ENCODE data around the gene GPR87. TPM values are rescaled to one million over a fixed set of nuclear protein-coding genes. Genes with fewer than 3 reads are reported as not detected.

The GPR87 gene
- total and polyA plus RNA-seq, 9 of the 15 experiments (the other 6 are each of a cell fraction or from before 2014, with no cell fraction given) = not detected

GRCh38 chr3:151265866-151266265 is 50.8 kb downstream of the GPR87 start:
- DNase-seq (ENCODE audit: extremely low read depth in 1 of 4, low spot score in 3 of 4) (no peak), FAIRE-seq (no peak), ATAC-seq (no peak)
- Histone ChIP-seq H3K4me1 (replicated peaks in 1 of 2; ENCODE audit: control insufficient read depth in 2 of 2, insufficient read depth in 2 of 2, low read length in 2 of 2) (no peaks in the 10 kb centered on the region), H3K4me3 (no peak overlapping the region), H3K4me2 (ENCODE audit: insufficient read depth, low read length) (no peak overlapping the region), H4K20me1 (replicated peaks; ENCODE audit: control insufficient read depth, insufficient read depth, low read length) (no peaks in the 10 kb centered on the region), H3K9me3 (replicated peaks; ENCODE audit: control insufficient read depth, insufficient read depth, low read depth, low read length) (no peaks in the 10 kb centered on the region), H3K79me2 (ENCODE audit: control insufficient read depth, insufficient read depth, low read length) (no peaks in the 10 kb centered on the region), H3K9me1 (ENCODE audit: control insufficient read depth, insufficient read depth, low read length) (no peaks in the 10 kb centered on the region), H3K9ac (ENCODE audit: insufficient read depth in 1 of 2, low read depth in 2 of 2, low read length in 2 of 2) (no peak overlapping the region), H2AFZ (ENCODE audit: low read depth, low read length) (no peak overlapping the region), H3K36me3 (ENCODE audit: control insufficient read depth, insufficient read depth, low read length) (no peaks in the 10 kb centered on the region), H3K27ac (ENCODE audit: extremely low read depth, low read depth, low read length) (no peak overlapping the region), H3K27me3 (ENCODE audit: control insufficient read depth in 2 of 2, insufficient read depth in 2 of 2, low read length in 2 of 2) (peaks cover 2 to 18% of the 10 kb centered on the region in 2 experiments; a peak in 3 of 5 replicates)
- in situ Hi-C loops (cut with MboI) = no loop called here
- BruUV-seq (replicated peaks) = no TSS peak
- intact Hi-C loops (cut with micrococcal nuclease) = no loop called here
- TF ChIP-seq SMARCA5 (IDR thresholded peaks at IDR 0.05) (no peak), SAFB2 (IDR thresholded peaks at IDR 0.05; ENCODE audit: borderline replicate concordance, low read depth, low read length, severe bottlenecking) (no peak), ZNF699 (CRISPR knock-in tag; IDR thresholded peaks at IDR 0.05; ENCODE audit: insufficient replicate concordance) (no peak), ATF1 (CRISPR knock-in tag; IDR thresholded peaks at IDR 0.05) (no peak), ATF1 (tag; IDR thresholded peaks at IDR 0.05) (no peak), ZNF785 (CRISPR knock-in tag; IDR thresholded peaks at IDR 0.05) (no peak), POLR2B (IDR thresholded peaks at IDR 0.05; ENCODE audit: low read depth, partially characterized antibody) (no peak), AFF4 (CRISPR knock-in tag; IDR thresholded peaks at IDR 0.05) (no peak), E2F4 (CRISPR knock-in tag; IDR thresholded peaks at IDR 0.05; ENCODE audit: low read depth) (no peak), ARNT (IDR thresholded peaks at IDR 0.05) (no peak), CBFA2T3 (IDR thresholded peaks at IDR 0.05) (no peak), TOE1 (IDR thresholded peaks at IDR 0.05; ENCODE audit: borderline replicate concordance) (no peak), TOE1 (CRISPR knock-in tag; IDR thresholded peaks at IDR 0.05; ENCODE audit: borderline replicate concordance, low read depth) (no peak), ZNF24 (IDR thresholded peaks at IDR 0.05) (no peak)
- 6% methylated on average over 5 of the region's 5 CpGs for WGBS (ENCODE audit: insufficient coverage, low coverage, missing lambda C conversion rate)
- POLR2A ChIA-PET = interaction anchor here (0.6 kb wide), 1 partner anchor 78 kb away, joined by 3 read pairs; no protein-coding TSS in a partner anchor
- CTCF ChIA-PET (ENCODE audit: low intra/inter-chr PET ratio) = no interaction called here

All from K562 (cell line).